CD4-positive, alpha-beta T cell (primary cell): ENCODE measurements around the gene POLR3H. TPM values are rescaled to one million over a fixed set of nuclear protein-coding genes. Genes with fewer than 3 reads are reported as not detected.

Experiments
- ATAC-seq: fragments of 200-7000 bp; cut with Tn5 transposase; one replicate; pipeline ENCODE4 v1.10.0; 2022; ENCODE audit warnings: mild to moderate bottlenecking; ENCODE audit not compliant: poor library complexity
- CTCF ChIA-PET: fragments of 350-600 bp; sonication (Branson Sonifier 250); formaldehyde crosslinking; loops from one replicate; lab custom pipeline; 2021; ENCODE audit warnings: antibody characterized with exemption, inconsistent platforms; lab: Charles Lee
- POLR2A ChIA-PET: fragments of 350-600 bp; sonication (Branson Sonifier 250); formaldehyde crosslinking; loops from one replicate; lab custom pipeline; 2021; ENCODE audit warnings: antibody characterized with exemption, inconsistent platforms; lab: Charles Lee
- DNase-seq, 14 experiments: peaks; one replicate each; pipeline ENCODE4 v3.0.0-alpha.2; 2013 to 2020; ENCODE audit warnings: mixed read lengths in 2 of 14
- H3K27ac ChIP-seq, 2 donors: one replicate each; pipeline versions ENCODE4 v1.5.1 to v1.7.0; 2013; ENCODE audit warnings: low read length in 2 of 2, low read depth in 1 of 2, mild to moderate bottlenecking in 1 of 2
- H3K27me3 ChIP-seq, 2 experiments: 1 replicate in 1 of 2; 2 replicates in 1 of 2; pipeline versions ENCODE4 v1.6.1 to v1.7.0; 2013; ENCODE audit warnings: low read length in 2 of 2, control low read depth in 1 of 2, mild to moderate bottlenecking in 1 of 2, moderate library complexity in 1 of 2; ENCODE audit not compliant: insufficient read depth in 2 of 2, control insufficient read depth in 1 of 2
- H3K36me3 ChIP-seq: one replicate; pipeline ENCODE4 v1.6.1; 2013; ENCODE audit warnings: low read length, control low read depth; ENCODE audit not compliant: insufficient read depth
- H3K4me1 ChIP-seq: one replicate; pipeline ENCODE4 v1.6.1; 2013; ENCODE audit warnings: low read length, control low read depth; ENCODE audit not compliant: insufficient read depth
- H3K4me3 ChIP-seq: one replicate; pipeline ENCODE4 v1.5.1; 2013; ENCODE audit warnings: mild to moderate bottlenecking, low read length, moderate library complexity
- H3K9me3 ChIP-seq, 2 experiments: 1 replicate in 1 of 2; 2 replicates in 1 of 2; pipeline versions ENCODE4 v1.6.1 to v1.7.0; 2013; ENCODE audit warnings: low read length in 2 of 2, mild to moderate bottlenecking in 2 of 2, control low read depth in 1 of 2, moderate library complexity in 1 of 2; ENCODE audit not compliant: control insufficient read depth in 1 of 2, insufficient read depth in 1 of 2
- H3K27ac Mint-ChIP-seq: one replicate; pipeline ENCODE4 v1.8.0; 2020; ENCODE audit warnings: mixed read lengths
- H3K27me3 Mint-ChIP-seq: one replicate; pipeline ENCODE4 v1.8.0; 2021; ENCODE audit warnings: mixed read lengths
- H3K36me3 Mint-ChIP-seq: one replicate; pipeline ENCODE4 v1.8.0; 2021; ENCODE audit warnings: low read depth, mixed read lengths
- H3K4me1 Mint-ChIP-seq: one replicate; pipeline ENCODE4 v1.8.0; 2021; ENCODE audit warnings: low read depth, mixed read lengths
- H3K4me3 Mint-ChIP-seq: one replicate; pipeline ENCODE4 v1.8.0; 2020; ENCODE audit warnings: mild to moderate bottlenecking, mixed read lengths
- H3K9me3 Mint-ChIP-seq: one replicate; pipeline ENCODE4 v1.8.0; 2020; ENCODE audit warnings: mixed read lengths
- intact Hi-C, 2 experiments: fragments of 100-400 bp; cut with DNase I in 1 of 2; cut with micrococcal nuclease in 1 of 2; formaldehyde crosslinking; loops; one replicate each; pipeline versions ENCODE4 v1.15.1 to v1.9.0; 2023 to 2025; cut with DNase I, micrococcal nuclease
- total RNA-seq, 174 experiments: library from RNA in 2 of 174; stranded (reverse) in 2 of 174; gene quantifications; one replicate each; pipeline ENCODE4 v1.2.3 and lab custom pipeline; 2021 to 2026
- TF ChIP-seq, protein P1 (sequence below): fragments of 200-600 bp; IDR thresholded peaks from one replicate; pipeline ENCODE4 v1.8.0; 2022; ENCODE audit warnings: antibody characterized with exemption, mild to moderate bottlenecking

Gene POLR3H
- total RNA-seq, 2 experiments from 2014 or later = 13.4 to 17.3 TPM

DNA sequence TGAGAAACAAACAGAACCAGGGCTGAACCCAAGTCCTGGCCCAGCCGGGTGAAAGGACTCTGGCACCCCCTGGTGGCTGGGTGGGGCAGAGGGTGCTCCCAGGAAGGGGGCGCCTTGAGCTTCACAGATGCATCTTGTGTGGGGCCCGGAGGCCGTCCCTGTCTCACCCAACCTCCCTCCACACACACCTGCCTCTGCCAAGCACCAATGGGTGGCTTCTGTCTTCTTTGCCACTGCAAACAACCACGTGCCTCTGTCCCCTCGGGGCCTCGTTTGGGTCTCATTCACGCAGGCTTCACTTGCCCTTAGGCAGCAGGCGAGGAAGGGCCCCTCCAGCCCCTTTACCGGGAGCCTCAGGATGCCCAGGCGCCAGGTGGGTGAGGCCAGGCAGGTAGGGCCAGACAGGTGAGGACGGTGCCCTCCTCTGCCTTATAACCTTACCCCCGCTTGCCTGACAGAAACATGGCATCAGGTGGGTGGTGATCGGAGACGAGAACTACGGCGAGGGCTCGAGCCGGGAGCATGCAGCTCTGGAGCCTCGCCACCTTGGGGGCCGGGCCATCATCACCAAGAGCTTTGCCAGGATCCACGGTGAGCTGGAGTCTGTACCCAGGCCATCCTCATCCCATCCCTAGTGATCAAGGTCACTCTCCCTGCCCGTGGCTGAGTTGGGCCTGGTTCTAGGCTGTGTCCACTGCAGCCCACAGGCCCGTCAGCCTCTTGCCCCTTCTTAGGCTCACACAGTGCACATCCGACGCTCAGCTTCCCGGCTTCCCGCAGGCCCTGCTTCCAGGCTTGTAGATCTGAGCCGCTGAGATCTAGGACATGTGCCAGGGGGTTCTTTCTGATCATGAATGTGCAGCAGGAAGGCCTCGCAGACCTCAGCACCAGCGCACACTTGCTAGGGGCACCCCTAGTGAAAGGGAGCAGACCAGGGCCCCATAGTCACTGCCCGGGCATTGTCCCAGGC lies 17.2 kb downstream of the POLR3H start:
- Mint-ChIP-seq H3K4me1 (peaks cover 15% of the 10 kb centered on the region), H3K27me3 (no peaks in the 10 kb centered on the region), H3K27ac (peak overlapping the region; percentile 47), H3K9me3 (no peaks in the 10 kb centered on the region), H3K4me3 (no peak overlapping the region), H3K36me3 (peaks cover 67% of the 10 kb centered on the region)
- TF ChIP-seq, protein P1, sequence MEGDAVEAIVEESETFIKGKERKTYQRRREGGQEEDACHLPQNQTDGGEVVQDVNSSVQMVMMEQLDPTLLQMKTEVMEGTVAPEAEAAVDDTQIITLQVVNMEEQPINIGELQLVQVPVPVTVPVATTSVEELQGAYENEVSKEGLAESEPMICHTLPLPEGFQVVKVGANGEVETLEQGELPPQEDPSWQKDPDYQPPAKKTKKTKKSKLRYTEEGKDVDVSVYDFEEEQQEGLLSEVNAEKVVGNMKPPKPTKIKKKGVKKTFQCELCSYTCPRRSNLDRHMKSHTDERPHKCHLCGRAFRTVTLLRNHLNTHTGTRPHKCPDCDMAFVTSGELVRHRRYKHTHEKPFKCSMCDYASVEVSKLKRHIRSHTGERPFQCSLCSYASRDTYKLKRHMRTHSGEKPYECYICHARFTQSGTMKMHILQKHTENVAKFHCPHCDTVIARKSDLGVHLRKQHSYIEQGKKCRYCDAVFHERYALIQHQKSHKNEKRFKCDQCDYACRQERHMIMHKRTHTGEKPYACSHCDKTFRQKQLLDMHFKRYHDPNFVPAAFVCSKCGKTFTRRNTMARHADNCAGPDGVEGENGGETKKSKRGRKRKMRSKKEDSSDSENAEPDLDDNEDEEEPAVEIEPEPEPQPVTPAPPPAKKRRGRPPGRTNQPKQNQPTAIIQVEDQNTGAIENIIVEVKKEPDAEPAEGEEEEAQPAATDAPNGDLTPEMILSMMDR = peak; percentile 80
- intact Hi-C loops = loop anchor here (1.0 to 10.0 kb wide), 3 partner anchors 123 to 602 kb away; no protein-coding TSS in a partner anchor
- DNase-seq = peak; percentile 57 to 82 (median 68)
- ATAC-seq = peak; percentile 65
- no peaks in the 10 kb centered on the region for H3K27me3 ChIP-seq
- H3K36me3 ChIP-seq = peaks cover 85% of the 10 kb centered on the region
- no peak overlapping the region for H3K4me3 ChIP-seq
- CTCF ChIA-PET = interaction anchor here (0.5 to 3.5 kb wide), 18 partner anchors 8 to 146 kb away, joined by 3 to 54 read pairs (median 4); partner anchors contain the start of genes ACO2, PHF5A, PMM1 and TEF
- H3K9me3 ChIP-seq = no peaks in the 10 kb centered on the region
- peak overlapping the region in 1 of 2 donors; percentile 60 for H3K27ac ChIP-seq
- peaks cover 28% of the 10 kb centered on the region for H3K4me1 ChIP-seq
- POLR2A ChIA-PET = interaction anchor here (1.6 kb wide), 1 partner anchor 80 kb away, joined by 4 read pairs; the partner anchor contains the start of gene TOB2

DNA sequence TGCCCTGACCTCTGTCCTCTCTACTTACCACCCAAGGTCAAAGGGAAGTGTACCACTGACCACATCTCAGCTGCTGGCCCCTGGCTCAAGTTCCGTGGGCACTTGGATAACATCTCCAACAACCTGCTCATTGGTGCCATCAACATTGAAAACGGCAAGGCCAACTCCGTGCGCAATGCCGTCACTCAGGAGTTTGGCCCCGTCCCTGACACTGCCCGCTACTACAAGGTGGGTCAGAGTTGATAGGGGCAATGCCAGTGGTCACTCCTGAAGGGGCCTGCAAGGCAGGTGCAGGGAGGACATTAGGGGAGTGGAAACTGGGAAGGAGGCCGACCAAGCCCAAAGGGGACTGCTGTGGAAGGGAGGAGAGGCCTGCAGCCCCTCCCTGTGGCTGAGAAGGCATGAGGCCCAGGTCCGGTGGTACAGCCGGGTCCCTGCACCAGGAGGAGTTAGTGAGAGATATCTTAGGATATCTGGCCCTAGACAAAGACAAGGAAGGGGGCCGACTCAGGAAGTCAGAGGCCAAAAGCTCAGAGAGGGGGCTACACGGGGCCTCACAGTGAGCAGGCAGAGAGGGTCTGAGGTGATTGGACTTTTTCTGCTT lies 17.9 kb downstream of the POLR3H start:
- Mint-ChIP-seq H3K4me3 (no peak overlapping the region), H3K27ac (peak overlapping the region; percentile 47), H3K27me3 (no peaks in the 10 kb centered on the region), H3K9me3 (no peaks in the 10 kb centered on the region), H3K36me3 (peaks cover 67% of the 10 kb centered on the region), H3K4me1 (peaks cover 15% of the 10 kb centered on the region)
- peaks cover 28% of the 10 kb centered on the region for H3K4me1 ChIP-seq
- POLR2A ChIA-PET = interaction anchor here (1.6 kb wide), 1 partner anchor 80 kb away, joined by 4 read pairs; the partner anchor contains the start of gene TOB2
- H3K36me3 ChIP-seq = peaks cover 77% of the 10 kb centered on the region
- ATAC-seq (no peak), DNase-seq (no peak)
- H3K4me3 ChIP-seq = no peak overlapping the region
- no peaks in the 10 kb centered on the region for H3K27me3 ChIP-seq
- H3K9me3 ChIP-seq = no peaks in the 10 kb centered on the region
- TF ChIP-seq, protein P1 = no peak
- intact Hi-C loops = loop anchor here (1.0 to 10.0 kb wide), 3 partner anchors 122 to 602 kb away; no protein-coding TSS in a partner anchor
- peak overlapping the region in 1 of 2 donors; percentile 60 for H3K27ac ChIP-seq
- CTCF ChIA-PET = interaction anchor here (0.7 to 3.5 kb wide), 15 partner anchors 9 to 145 kb away, joined by 3 to 54 read pairs (median 4); partner anchors contain the start of genes ACO2, PHF5A, PMM1 and TEF
